ENCODE measurements around the gene RPL21. TPM values are rescaled to one million over a fixed set of nuclear protein-coding genes. Genes with fewer than 3 reads are reported as not detected.

RPL21 gene
- polyA plus RNA-seq, 1 experiment: 771 TPM

GRCh38 chr13:27304611-27305010 lies 53.3 kb downstream of the RPL21 start:
- ChIA-PET POLR2A (no interaction called here), CTCF (interaction anchor here (0.7 kb wide), 1 partner anchor 51 kb away, joined by 3 read pairs; no protein-coding TSS in a partner anchor)
- Histone ChIP-seq H3K27me3 (ENCODE audit: control insufficient read depth, insufficient read depth, low read length) (peaks cover 5% of the 10 kb centered on the region; the same call in 1 of the 2 replicates), H3K36me3 (ENCODE audit: control insufficient read depth, insufficient read depth, low read length) (no peaks in the 10 kb centered on the region), H3K4me3 (ENCODE audit: low read depth, low read length) (no peak overlapping the region)
- no peak for DNase-seq (ENCODE audit: low read depth)
- no peak for TF ChIP-seq CTCF (IDR thresholded peaks at IDR 0.05; ENCODE audit: insufficient read depth, low read depth, low read length)

Small RNAs within 50 kb of the gene (small RNA-seq; reads per million reads assigned to genes)
- gene SNORA27 (ENCODE audit: insufficient read length, low read depth, low replicate concordance) (not detected), gene SNORD102 (ENCODE audit: insufficient read length, low read depth, low replicate concordance) (not detected)

Other genes starting within 250 kb of the RPL21 start
- 4.4 and 11.3 TPM in 2 replicates for gene USP12, start 79.7 kb upstream of the RPL21 start, polyA plus RNA-seq (2011; rRNA removed)
- gene RASL11A, start 19.3 kb downstream of the RPL21 start, polyA plus RNA-seq (2011; rRNA removed): 37.6 and 67.0 TPM in 2 replicates
- gene GTF3A, start 173.1 kb downstream of the RPL21 start, polyA plus RNA-seq (2011; rRNA removed): 42.7 and 60.5 TPM in 2 replicates
- 32.7 and 64.0 TPM in 2 replicates for gene MTIF3, start 199.0 kb downstream of the RPL21 start, polyA plus RNA-seq (2011; rRNA removed)

All from BJ (cell line).